ENCODE data around the gene WDR12. TPM values are rescaled to one million over a fixed set of nuclear protein-coding genes. Genes with fewer than 3 reads are reported as not detected.

Gene WDR12
- total RNA-seq, 1 experiment from 2014 or later, result 141 TPM

DNA sequence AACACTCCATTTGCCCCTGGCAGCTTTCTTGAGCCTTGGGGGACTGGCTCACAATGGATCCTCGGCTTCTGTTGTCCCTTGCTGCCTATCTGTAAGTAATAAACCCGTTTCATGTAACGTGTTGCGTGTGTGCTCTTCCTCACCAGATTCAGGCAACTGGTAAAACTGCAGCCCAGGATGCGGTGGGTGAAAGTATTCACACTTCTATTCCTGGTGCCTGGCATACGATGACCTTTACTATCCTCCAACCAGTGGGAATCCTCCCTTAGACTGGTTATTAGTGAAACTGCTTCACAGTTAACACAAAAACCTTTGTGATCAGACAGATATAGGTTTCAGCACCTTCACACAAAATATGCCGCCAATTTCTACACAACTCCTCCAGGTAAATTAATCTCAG is 26.3 kb downstream of the WDR12 start:
- POLR2A ChIA-PET, result no interaction called here
- H3K27ac Mint-ChIP-seq (ENCODE audit: low read depth, unreplicated experiment), result no peak overlapping the region
- TF ChIP-seq, protein P1, sequence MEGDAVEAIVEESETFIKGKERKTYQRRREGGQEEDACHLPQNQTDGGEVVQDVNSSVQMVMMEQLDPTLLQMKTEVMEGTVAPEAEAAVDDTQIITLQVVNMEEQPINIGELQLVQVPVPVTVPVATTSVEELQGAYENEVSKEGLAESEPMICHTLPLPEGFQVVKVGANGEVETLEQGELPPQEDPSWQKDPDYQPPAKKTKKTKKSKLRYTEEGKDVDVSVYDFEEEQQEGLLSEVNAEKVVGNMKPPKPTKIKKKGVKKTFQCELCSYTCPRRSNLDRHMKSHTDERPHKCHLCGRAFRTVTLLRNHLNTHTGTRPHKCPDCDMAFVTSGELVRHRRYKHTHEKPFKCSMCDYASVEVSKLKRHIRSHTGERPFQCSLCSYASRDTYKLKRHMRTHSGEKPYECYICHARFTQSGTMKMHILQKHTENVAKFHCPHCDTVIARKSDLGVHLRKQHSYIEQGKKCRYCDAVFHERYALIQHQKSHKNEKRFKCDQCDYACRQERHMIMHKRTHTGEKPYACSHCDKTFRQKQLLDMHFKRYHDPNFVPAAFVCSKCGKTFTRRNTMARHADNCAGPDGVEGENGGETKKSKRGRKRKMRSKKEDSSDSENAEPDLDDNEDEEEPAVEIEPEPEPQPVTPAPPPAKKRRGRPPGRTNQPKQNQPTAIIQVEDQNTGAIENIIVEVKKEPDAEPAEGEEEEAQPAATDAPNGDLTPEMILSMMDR (IDR thresholded peaks at IDR 0.05; ENCODE audit: unreplicated experiment), result no peak

DNA sequence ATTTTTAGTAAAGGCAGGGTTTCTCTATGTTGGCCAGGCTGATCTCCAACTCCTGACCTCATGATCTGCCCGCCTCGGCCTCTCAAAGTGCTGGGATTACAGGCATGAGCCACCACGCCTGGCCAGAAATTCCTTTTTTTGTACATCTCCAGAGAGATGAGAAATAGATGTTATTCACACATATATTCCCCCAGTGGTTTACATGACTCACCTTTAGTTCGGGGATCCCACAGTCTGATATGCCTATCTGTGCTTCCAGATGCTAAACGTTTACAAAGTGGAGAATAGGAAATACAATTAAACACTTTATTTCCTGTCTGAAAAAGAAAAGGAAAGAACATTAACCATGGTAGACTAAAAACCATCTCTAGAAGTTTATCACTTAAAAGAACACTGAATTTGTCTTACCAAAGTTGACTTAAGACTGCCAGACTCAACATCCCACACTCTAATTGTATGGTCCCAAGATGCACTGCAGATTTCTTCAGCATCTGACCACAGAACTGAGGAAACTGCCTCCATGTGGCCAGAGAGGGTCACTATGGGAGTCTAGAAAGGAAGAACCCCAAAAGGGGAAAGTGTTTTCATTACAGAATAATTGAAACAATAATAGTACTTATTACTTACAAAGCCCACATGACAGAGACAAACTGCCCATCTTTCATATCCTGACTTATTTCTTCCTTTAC is 27.3 kb downstream of the WDR12 start:
- TF ChIP-seq, protein P1 (IDR thresholded peaks at IDR 0.05; ENCODE audit: unreplicated experiment), result no peak
- CTCF ChIA-PET, result interaction anchor here (0.5 kb wide), 1 partner anchor 22 kb away, joined by 6 read pairs; no protein-coding TSS in a partner anchor
- no peak overlapping the region for H3K4me3 Mint-ChIP-seq (ENCODE audit: unreplicated experiment)
- POLR2A ChIA-PET, result interaction anchor here (1.2 kb wide), 1 partner anchor 9 kb away, joined by 5 read pairs; no protein-coding TSS in a partner anchor
- no peaks in the 10 kb centered on the region for H3K9me3 Mint-ChIP-seq (ENCODE audit: unreplicated experiment)
- no peak for DNase-seq (ENCODE audit: unreplicated experiment)
- intact Hi-C loops (cut with micrococcal nuclease), result no loop called here
- no TSS peak for BruUV-seq (replicated peaks)
- H3K27me3 Mint-ChIP-seq (ENCODE audit: insufficient read depth, unreplicated experiment), result no peaks in the 10 kb centered on the region
- H3K4me1 Mint-ChIP-seq (ENCODE audit: insufficient read depth, unreplicated experiment), result no peaks in the 10 kb centered on the region
- H3K36me3 Mint-ChIP-seq (ENCODE audit: insufficient read depth, unreplicated experiment), result peaks cover 83% of the 10 kb centered on the region
- H3K27ac Mint-ChIP-seq (ENCODE audit: low read depth, unreplicated experiment), result no peak overlapping the region

More for the DNA sequence above, 26.3 kb downstream of the WDR12 start:
- CTCF ChIA-PET, result interaction anchor here (0.5 kb wide), 1 partner anchor 21 kb away, joined by 6 read pairs; no protein-coding TSS in a partner anchor
- no peak for DNase-seq (ENCODE audit: unreplicated experiment)
- H3K36me3 Mint-ChIP-seq (ENCODE audit: insufficient read depth, unreplicated experiment), result peaks cover 81% of the 10 kb centered on the region
- BruUV-seq (replicated peaks), result no TSS peak
- no peaks in the 10 kb centered on the region for H3K4me1 Mint-ChIP-seq (ENCODE audit: insufficient read depth, unreplicated experiment)
- H3K4me3 Mint-ChIP-seq (ENCODE audit: unreplicated experiment), result no peak overlapping the region
- H3K27me3 Mint-ChIP-seq (ENCODE audit: insufficient read depth, unreplicated experiment), result no peaks in the 10 kb centered on the region
- H3K9me3 Mint-ChIP-seq (ENCODE audit: unreplicated experiment), result no peaks in the 10 kb centered on the region
- intact Hi-C loops (cut with micrococcal nuclease), result no loop called here

DNA sequence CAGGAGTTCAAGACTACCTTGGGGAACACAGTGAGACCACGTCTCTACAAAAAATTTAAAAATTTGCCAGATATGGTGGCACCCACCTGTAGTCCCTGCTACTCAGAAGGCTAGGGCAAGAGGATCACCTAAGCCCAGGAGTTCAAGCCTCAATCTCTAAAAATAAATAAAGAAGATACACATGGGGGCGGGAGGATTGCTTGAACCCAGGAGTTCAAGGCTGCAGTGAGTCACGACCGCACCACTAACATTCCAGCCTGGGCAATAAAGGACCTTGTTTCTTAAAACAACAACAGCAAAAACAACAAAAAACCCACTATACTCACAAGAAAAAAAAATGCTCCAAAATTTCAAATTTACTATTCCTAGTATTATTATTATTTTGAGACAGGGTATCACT is 29.9 kb downstream of the WDR12 start:
- Mint-ChIP-seq H3K4me1 (ENCODE audit: insufficient read depth, unreplicated experiment) (no peaks in the 10 kb centered on the region), H3K27me3 (ENCODE audit: insufficient read depth, unreplicated experiment) (no peaks in the 10 kb centered on the region), H3K27ac (ENCODE audit: low read depth, unreplicated experiment) (no peak overlapping the region), H3K9me3 (ENCODE audit: unreplicated experiment) (no peaks in the 10 kb centered on the region), H3K36me3 (ENCODE audit: insufficient read depth, unreplicated experiment) (peaks cover 69% of the 10 kb centered on the region), H3K4me3 (ENCODE audit: unreplicated experiment) (no peak overlapping the region)
- intact Hi-C loops (cut with micrococcal nuclease), result no loop called here
- BruUV-seq (replicated peaks), result no TSS peak
- POLR2A ChIA-PET, result no interaction called here
- no peak for DNase-seq (ENCODE audit: unreplicated experiment)
- TF ChIP-seq, protein P1 (IDR thresholded peaks at IDR 0.05; ENCODE audit: unreplicated experiment), result no peak
- CTCF ChIA-PET, result interaction anchor here (1.2 kb wide), 1 partner anchor 10 kb away, joined by 4 read pairs; the partner anchor contains the start of gene ICA1L

DNA sequence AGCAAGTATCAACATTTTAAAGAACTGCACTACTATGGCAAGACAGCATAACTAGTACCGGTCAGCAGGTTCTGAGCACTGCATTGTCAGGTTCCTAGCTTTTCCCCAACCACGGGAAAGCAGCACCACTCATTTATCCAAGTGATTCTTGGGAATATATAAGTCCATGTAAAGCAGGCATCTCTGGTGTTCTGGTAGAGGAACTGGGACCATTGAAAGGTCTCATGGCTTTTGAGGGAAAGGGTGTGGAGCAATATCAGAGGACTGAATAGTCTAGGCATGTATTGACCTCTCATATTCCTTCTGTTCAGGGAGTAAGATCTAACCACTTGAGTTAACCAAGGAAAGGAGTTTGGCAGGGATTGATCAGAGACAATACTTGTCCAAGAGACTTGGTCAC is 33.8 kb downstream of the WDR12 start:
- H3K4me3 Mint-ChIP-seq (ENCODE audit: unreplicated experiment), result no peak overlapping the region
- TF ChIP-seq, protein P1 (IDR thresholded peaks at IDR 0.05; ENCODE audit: unreplicated experiment), result no peak
- CTCF ChIA-PET, result interaction anchor here (0.6 kb wide), 1 partner anchor 42 kb away, joined by 3 read pairs; no protein-coding TSS in a partner anchor
- no peak overlapping the region for H3K27ac Mint-ChIP-seq (ENCODE audit: low read depth, unreplicated experiment)
- POLR2A ChIA-PET, result interaction anchor here (0.7 kb wide), 1 partner anchor 287 kb away, joined by 3 read pairs; no protein-coding TSS in a partner anchor
- no peaks in the 10 kb centered on the region for H3K4me1 Mint-ChIP-seq (ENCODE audit: insufficient read depth, unreplicated experiment)
- no peaks in the 10 kb centered on the region for H3K27me3 Mint-ChIP-seq (ENCODE audit: insufficient read depth, unreplicated experiment)
- DNase-seq (ENCODE audit: unreplicated experiment), result no peak
- no peaks in the 10 kb centered on the region for H3K9me3 Mint-ChIP-seq (ENCODE audit: unreplicated experiment)
- no TSS peak for BruUV-seq (replicated peaks)
- intact Hi-C loops (cut with micrococcal nuclease), result loop anchor here (10.0 kb wide), 1 partner anchor 123 kb away; no protein-coding TSS in a partner anchor
- peaks cover 33% of the 10 kb centered on the region for H3K36me3 Mint-ChIP-seq (ENCODE audit: insufficient read depth, unreplicated experiment)

Data from MCF 10A (cell line).